ENCODE results near the gene MOB3A. TPM values are rescaled to one million over a fixed set of nuclear protein-coding genes. Genes with fewer than 3 reads are reported as not detected.

MOB3A gene
- total and polyA plus RNA-seq, 2 of the 8 experiments (the other 6 are each of a cell fraction or from before 2014, with no cell fraction given) = 9.2 to 9.6 TPM

DNA sequence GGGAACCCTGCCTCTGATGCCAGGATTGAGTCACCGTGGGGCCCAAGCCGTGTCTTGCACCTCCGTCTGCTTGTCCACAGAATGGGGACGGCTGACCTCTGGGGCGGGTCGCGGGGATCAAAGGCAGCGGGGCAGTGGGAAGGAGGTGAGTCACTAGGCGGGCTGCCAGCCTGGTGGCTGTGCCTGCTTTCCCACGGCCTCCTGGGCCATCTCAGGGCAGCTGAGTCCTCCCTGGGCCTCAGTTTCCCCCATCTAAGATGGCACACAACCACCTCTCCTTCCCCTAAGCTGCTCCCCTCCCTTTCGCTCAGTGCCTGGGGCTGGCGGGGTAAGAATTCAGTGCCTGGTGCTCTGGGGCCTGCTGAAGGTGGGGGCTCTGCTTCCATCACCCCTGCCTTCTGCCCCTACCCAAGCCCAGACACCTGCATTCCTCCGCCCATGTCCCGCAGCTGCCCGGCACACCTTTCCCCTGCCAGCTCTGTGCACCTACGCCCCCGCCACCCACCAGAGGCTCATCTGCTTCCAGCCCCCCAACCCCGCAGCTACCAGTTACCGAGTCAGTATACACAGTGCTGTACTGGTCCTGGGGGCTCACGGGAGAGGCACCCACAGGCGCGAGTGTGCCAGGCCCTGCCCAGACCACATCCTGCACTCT, 48.5 kb downstream of the MOB3A start:
- Histone ChIP-seq H2BK5ac (ENCODE audit: low read depth, low read length) (no peak overlapping the region), H3K4me2 (ENCODE audit: insufficient read depth in 1 of 2, low read depth in 2 of 2, low read length in 2 of 2) (no peak overlapping the region), H4K5ac (ENCODE audit: insufficient read length, low read depth, low read length) (no peak overlapping the region), H3K9me3 (ENCODE audit: insufficient read depth in 2 of 2, low read depth in 1 of 2, low read length in 1 of 2) (no peaks in the 10 kb centered on the region), H3K18ac (ENCODE audit: extremely low read depth, low read length) (no peak overlapping the region; the same call in 1 of the 2 replicates), H2BK120ac (replicated peaks; ENCODE audit: low read depth, low read length) (no peak overlapping the region), H3K79me1 (ENCODE audit: low read depth, low read length) (peaks cover 23% of the 10 kb centered on the region), H3K9ac (replicated peaks in 1 of 4; ENCODE audit: extremely low read depth in 1 of 4, low read depth in 3 of 4, low read length in 3 of 4) (no peak overlapping the region), H2BK12ac (ENCODE audit: low read depth, low read length) (no peak overlapping the region), H3K79me2 (ENCODE audit: control insufficient read depth in 1 of 2, insufficient read depth in 2 of 2, low read length in 2 of 2) (peaks cover 9 to 29% of the 10 kb centered on the region in 2 experiments; a peak in 2 of 4 replicates), H3K23ac (ENCODE audit: insufficient read length) (no peak overlapping the region), H3K56ac (replicated peaks; ENCODE audit: insufficient read length, low read depth, low read length) (no peak overlapping the region), H3K4me1 (replicated peaks in 1 of 4; ENCODE audit: control insufficient read depth in 3 of 4, insufficient read depth in 4 of 4, low read length in 3 of 4) (peaks cover 0 to 19% (median 13%) of the 10 kb centered on the region in 4 experiments; a peak in 5 of 7 replicates), H3K23me2 (ENCODE audit: low read depth, low read length) (peaks cover 4% of the 10 kb centered on the region; the same call in 1 of the 2 replicates), H3K4me3 (ENCODE audit: extremely low read depth in 1 of 4, insufficient read depth in 2 of 4, low read depth in 3 of 4, low read length in 4 of 4) (no peak overlapping the region), H4K91ac (replicated peaks; ENCODE audit: insufficient read length, low read length) (no peak overlapping the region), H4K8ac (ENCODE audit: extremely low read depth, insufficient read depth, low read length) (peak overlapping the region; percentile 63; the same call in 1 of the 2 replicates), H2BK20ac (ENCODE audit: low read length) (no peak overlapping the region), H3K36me3 (ENCODE audit: control insufficient read depth in 2 of 4, insufficient read depth in 4 of 4, low read length in 3 of 4) (peaks cover 0 to 9% (median 6%) of the 10 kb centered on the region in 4 experiments; a peak in 5 of 8 replicates), H4K20me1 (replicated peaks in 1 of 2; ENCODE audit: control insufficient read depth in 1 of 2, insufficient read depth in 2 of 2, low read length in 2 of 2) (peaks cover 21 to 49% of the 10 kb centered on the region in 2 experiments), H3K4ac (replicated peaks; ENCODE audit: insufficient read length, low read depth, low read length) (no peak overlapping the region), H2AFZ (ENCODE audit: low read length) (no peak overlapping the region), H3K27ac (ENCODE audit: low read depth, low read length) (no peak overlapping the region), H2AK5ac (ENCODE audit: low read depth, low read length) (no peak overlapping the region), H2BK15ac (ENCODE audit: low read length) (no peak overlapping the region), H3K14ac (ENCODE audit: insufficient read length) (no peak overlapping the region), H3K27me3 (replicated peaks in 1 of 4; ENCODE audit: control insufficient read depth in 3 of 4, extremely low read depth in 1 of 4, insufficient read depth in 3 of 4, low read length in 3 of 4) (no peaks in the 10 kb centered on the region)
- no peak for FAIRE-seq
- ChIA-PET POLR2A (ENCODE audit: partially characterized antibody) (interaction anchor here (1.0 to 22.2 kb wide), 7 partner anchors 9 to 88 kb away, joined by 3 to 524 read pairs (median 5); no protein-coding TSS in a partner anchor), CTCF (ENCODE audit: partially characterized antibody) (interaction anchor here (0.7 to 1.0 kb wide), 2 partner anchors 14 to 28 kb away, joined by 3 to 4 read pairs; no protein-coding TSS in a partner anchor)
- no peak for DNase-seq (ENCODE audit: low read depth in 1 of 2, low spot score in 2 of 2)
- TF ChIP-seq POLR2A (IDR thresholded peaks at IDR 0.05; ENCODE audit: control extremely low read depth in 1 of 2, low read depth in 2 of 2, low read length in 2 of 2) (peak in 1 of 2 experiments; percentile 29; a peak in 1 of 3 replicates), BRCA1 (IDR thresholded peaks at IDR 0.05; ENCODE audit: low read depth, low read length) (no peak)
- 96% methylated on average over 15 of the region's 22 CpGs; no CpG with 5 or more reads in 1 of the 2 experiments for WGBS, 2 experiments (ENCODE audit: extremely low coverage in 1 of 2, insufficient coverage in 1 of 2, insufficient read length in 1 of 2, insufficient replicate concordance in 2 of 2, low coverage in 1 of 2, low lambda C conversion rate in 2 of 2, missing lambda C conversion rate in 1 of 2)

All from H1 (cell line).